IPS DF 4.7 (cell line): Measurements from ENCODE around the gene SF3B3.
"Not testable (repeated sequence)": the region's sequence is repeated elsewhere in the genome, so short reads cannot be mapped to it uniquely, and the experiment has no call there.

Experiments
- DNase-seq: peaks from one replicate; pipeline ENCODE4 v3.0.0-alpha.2; 2013; ENCODE audit warnings: low spot score; ENCODE audit errors: extremely low read depth

Gene SF3B3

GRCh38 chr16:70614208-70614951, 90.8 kb downstream of the SF3B3 start:
- DNase-seq, result no peak

DNA sequence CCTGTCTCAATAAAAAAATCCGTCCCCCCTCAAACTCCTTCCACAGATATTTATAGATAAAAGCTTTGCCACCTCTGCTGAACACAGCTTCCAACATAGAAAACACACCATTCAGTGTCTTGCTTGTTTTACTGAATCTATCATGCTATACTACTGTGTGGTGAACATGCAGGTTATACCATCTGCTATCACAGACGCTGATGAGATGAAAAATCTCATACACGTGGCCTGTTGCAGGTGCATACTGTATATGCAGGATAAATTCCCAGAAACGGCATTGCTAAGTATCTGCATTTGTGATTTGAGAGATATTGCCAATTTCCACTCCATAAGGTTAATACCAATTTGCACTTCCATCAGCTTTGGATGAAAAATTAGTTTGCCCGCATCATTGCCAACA, 92.3 kb downstream of the SF3B3 start:
- no peak for DNase-seq

DNA sequence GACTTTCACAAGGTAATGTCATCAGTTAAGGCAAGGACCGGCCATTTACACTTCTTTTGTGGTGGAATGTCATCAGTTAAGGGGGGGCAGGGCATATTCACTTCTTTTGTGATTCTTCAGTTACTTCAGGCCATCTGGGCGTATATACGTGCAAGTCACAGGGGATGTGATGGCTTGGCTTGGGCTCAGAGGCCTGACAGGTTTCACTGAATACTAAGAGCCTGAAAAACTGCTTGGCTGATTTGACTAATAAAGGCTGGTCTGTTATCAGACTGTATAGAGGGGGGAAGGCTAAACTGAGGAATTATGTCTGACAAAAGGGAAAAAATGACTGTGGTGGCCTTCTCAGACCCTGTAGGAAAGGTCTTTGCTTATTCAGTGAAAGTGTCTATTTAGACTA, 98.2 kb downstream of the SF3B3 start:
- DNase-seq, result not testable (repeated sequence)
